ENCODE data around the gene PIK3C2B. TPM values are rescaled to one million over a fixed set of nuclear protein-coding genes. Genes with fewer than 3 reads are reported as not detected.

The PIK3C2B gene
- total RNA-seq, 1 donor from 2014 or later = 62.2 TPM

- Mint-ChIP-seq H3K4me1 (ENCODE audit: low read depth) (no peaks in the 10 kb centered on the region), H3K9me3 (ENCODE audit: low read depth) (peaks cover 2% of the 10 kb centered on the region), H3K27ac (no peak overlapping the region), H3K4me3 (ENCODE audit: low read depth) (no peak overlapping the region), H3K27me3 (no peaks in the 10 kb centered on the region), H3K36me3 (ENCODE audit: insufficient read depth) (peaks cover 14% of the 10 kb centered on the region)
- DNase-seq (ENCODE audit: low spot score, unreplicated experiment) = no peak
- TF ChIP-seq, protein P1, sequence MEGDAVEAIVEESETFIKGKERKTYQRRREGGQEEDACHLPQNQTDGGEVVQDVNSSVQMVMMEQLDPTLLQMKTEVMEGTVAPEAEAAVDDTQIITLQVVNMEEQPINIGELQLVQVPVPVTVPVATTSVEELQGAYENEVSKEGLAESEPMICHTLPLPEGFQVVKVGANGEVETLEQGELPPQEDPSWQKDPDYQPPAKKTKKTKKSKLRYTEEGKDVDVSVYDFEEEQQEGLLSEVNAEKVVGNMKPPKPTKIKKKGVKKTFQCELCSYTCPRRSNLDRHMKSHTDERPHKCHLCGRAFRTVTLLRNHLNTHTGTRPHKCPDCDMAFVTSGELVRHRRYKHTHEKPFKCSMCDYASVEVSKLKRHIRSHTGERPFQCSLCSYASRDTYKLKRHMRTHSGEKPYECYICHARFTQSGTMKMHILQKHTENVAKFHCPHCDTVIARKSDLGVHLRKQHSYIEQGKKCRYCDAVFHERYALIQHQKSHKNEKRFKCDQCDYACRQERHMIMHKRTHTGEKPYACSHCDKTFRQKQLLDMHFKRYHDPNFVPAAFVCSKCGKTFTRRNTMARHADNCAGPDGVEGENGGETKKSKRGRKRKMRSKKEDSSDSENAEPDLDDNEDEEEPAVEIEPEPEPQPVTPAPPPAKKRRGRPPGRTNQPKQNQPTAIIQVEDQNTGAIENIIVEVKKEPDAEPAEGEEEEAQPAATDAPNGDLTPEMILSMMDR (IDR thresholded peaks at IDR 0.05; ENCODE audit: unreplicated experiment) = no peak
Observed at GRCh38 chr1:204469304-204469703, 25.3 kb downstream of the PIK3C2B start.

DNA sequence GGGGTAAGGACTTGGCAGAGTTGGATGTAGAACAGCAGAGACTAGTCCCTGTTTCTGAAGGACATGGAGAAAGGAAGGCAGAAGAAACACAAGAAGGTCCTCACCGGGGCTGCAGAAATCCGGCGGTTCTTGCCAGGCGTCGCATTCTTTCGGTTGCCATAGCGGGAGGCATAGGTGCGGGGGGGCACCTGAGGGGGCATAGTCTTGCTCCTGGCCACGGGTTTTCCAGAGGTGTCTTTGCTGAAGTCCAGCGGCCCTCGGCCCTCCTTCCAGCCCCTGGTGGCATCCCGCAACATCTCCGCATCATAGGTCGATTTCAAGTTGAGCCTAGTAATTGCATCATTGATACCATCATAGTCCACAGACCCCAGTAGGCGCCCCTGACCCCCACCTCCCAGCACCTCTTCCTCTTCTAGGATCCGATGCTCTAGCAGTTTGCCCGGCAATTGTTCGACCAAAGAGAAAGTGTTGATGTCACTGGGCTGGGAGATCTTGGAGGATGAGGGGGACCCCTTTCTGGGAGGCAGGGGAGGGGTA, 25.8 kb downstream of the PIK3C2B start:
- Mint-ChIP-seq H3K36me3 (ENCODE audit: insufficient read depth) (peaks cover 14% of the 10 kb centered on the region), H3K27me3 (no peaks in the 10 kb centered on the region), H3K4me3 (ENCODE audit: low read depth) (no peak overlapping the region), H3K4me1 (ENCODE audit: low read depth) (no peaks in the 10 kb centered on the region), H3K9me3 (ENCODE audit: low read depth) (peaks cover 2% of the 10 kb centered on the region), H3K27ac (no peak overlapping the region)
- DNase-seq (ENCODE audit: low spot score, unreplicated experiment) = no peak
- TF ChIP-seq, protein P1 (IDR thresholded peaks at IDR 0.05; ENCODE audit: unreplicated experiment) = no peak

DNA sequence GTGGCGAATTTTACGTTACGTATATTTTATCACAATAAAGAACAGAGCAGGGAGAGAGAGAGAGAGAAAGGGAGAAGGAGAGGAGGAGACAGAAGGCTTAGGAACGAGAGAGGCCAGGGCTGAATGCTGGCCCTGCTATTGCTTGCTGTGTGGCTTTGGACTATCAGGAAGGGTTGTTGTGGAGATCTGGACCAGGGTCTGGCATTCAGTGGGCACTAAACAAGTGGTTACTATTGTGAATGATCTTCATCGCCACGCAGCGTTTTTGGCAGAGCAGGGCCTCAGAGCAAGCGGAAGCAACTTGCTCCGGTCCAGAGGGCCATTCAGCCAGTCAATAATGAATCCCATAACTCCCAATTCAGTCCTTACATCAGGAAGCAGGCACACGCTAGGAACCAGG, 26.4 kb downstream of the PIK3C2B start:
- Mint-ChIP-seq H3K27ac (peak overlapping the region; percentile 78), H3K4me1 (ENCODE audit: low read depth) (no peaks in the 10 kb centered on the region), H3K4me3 (ENCODE audit: low read depth) (no peak overlapping the region), H3K9me3 (ENCODE audit: low read depth) (peaks cover 2% of the 10 kb centered on the region), H3K36me3 (ENCODE audit: insufficient read depth) (peaks cover 14% of the 10 kb centered on the region), H3K27me3 (no peaks in the 10 kb centered on the region)
- TF ChIP-seq, protein P1 (IDR thresholded peaks at IDR 0.05; ENCODE audit: unreplicated experiment) = no peak
- DNase-seq (ENCODE audit: low spot score, unreplicated experiment) = no peak

GRCh38 chr1:204466416-204467405, 27.9 kb downstream of the PIK3C2B start:
- Mint-ChIP-seq H3K36me3 (ENCODE audit: insufficient read depth) (peaks cover 13% of the 10 kb centered on the region), H3K27me3 (no peaks in the 10 kb centered on the region), H3K9me3 (ENCODE audit: low read depth) (peaks cover 2% of the 10 kb centered on the region), H3K4me3 (ENCODE audit: low read depth) (no peak overlapping the region), H3K27ac (no peak overlapping the region), H3K4me1 (ENCODE audit: low read depth) (no peaks in the 10 kb centered on the region)
- TF ChIP-seq, protein P1 (IDR thresholded peaks at IDR 0.05; ENCODE audit: unreplicated experiment) = no peak
- no peak for DNase-seq (ENCODE audit: low spot score, unreplicated experiment)

- H3K36me3 Mint-ChIP-seq (ENCODE audit: insufficient read depth) = peaks cover 15% of the 10 kb centered on the region
Observed at GRCh38 chr1:204465546-204466415, 28.8 kb downstream of the PIK3C2B start.

More at GRCh38 chr1:204465546-204466415, 28.8 kb downstream of the PIK3C2B start:
- H3K9me3 Mint-ChIP-seq (ENCODE audit: low read depth) = peaks cover 2% of the 10 kb centered on the region
- no peaks in the 10 kb centered on the region for H3K27me3 Mint-ChIP-seq
- no peak overlapping the region for H3K27ac Mint-ChIP-seq
- DNase-seq (ENCODE audit: low spot score, unreplicated experiment) = no peak
- no peaks in the 10 kb centered on the region for H3K4me1 Mint-ChIP-seq (ENCODE audit: low read depth)
- TF ChIP-seq, protein P1 (IDR thresholded peaks at IDR 0.05; ENCODE audit: unreplicated experiment) = no peak
- H3K4me3 Mint-ChIP-seq (ENCODE audit: low read depth) = no peak overlapping the region

Measured in progenitor cell of endocrine pancreas (in vitro differentiated cells).